NB4 (cell line): Measurements from ENCODE around the gene INSIG1.

Experiments used
- DNase-seq: peaks from one replicate; pipeline ENCODE4 v3.0.0; 2010; ENCODE audit warnings: low read depth
- H3K4me3 ChIP-seq: one replicate; pipeline ENCODE4 v1.5.1; 2011; ENCODE audit warnings: mild to moderate bottlenecking, low read depth, low read length, moderate library complexity
- MYC ChIP-seq: IDR thresholded peaks from 2 replicates; pipeline ENCODE4 v1.6.1; 2011; ENCODE audit warnings: low read depth, low read length
- POLR2A ChIP-seq: IDR thresholded peaks from 2 replicates; pipeline ENCODE4 v1.6.1; 2011; ENCODE audit warnings: mild to moderate bottlenecking; ENCODE audit not compliant: insufficient read length; ENCODE audit errors: extremely low read depth
- TF ChIP-seq, protein P1 (sequence below): IDR thresholded peaks from one replicate; pipeline ENCODE4 v1.5.1; 2012; ENCODE audit warnings: low read depth, low read length
- TF ChIP-seq, protein P2 (sequence below): IDR thresholded peaks from 2 replicates; pipeline ENCODE4 v1.6.1; 2011; ENCODE audit warnings: low read depth, low read length

INSIG1 gene

GRCh38 chr7:155274633-155275355 lies 22.9 kb upstream of the INSIG1 start:
- TF ChIP-seq, protein P1, sequence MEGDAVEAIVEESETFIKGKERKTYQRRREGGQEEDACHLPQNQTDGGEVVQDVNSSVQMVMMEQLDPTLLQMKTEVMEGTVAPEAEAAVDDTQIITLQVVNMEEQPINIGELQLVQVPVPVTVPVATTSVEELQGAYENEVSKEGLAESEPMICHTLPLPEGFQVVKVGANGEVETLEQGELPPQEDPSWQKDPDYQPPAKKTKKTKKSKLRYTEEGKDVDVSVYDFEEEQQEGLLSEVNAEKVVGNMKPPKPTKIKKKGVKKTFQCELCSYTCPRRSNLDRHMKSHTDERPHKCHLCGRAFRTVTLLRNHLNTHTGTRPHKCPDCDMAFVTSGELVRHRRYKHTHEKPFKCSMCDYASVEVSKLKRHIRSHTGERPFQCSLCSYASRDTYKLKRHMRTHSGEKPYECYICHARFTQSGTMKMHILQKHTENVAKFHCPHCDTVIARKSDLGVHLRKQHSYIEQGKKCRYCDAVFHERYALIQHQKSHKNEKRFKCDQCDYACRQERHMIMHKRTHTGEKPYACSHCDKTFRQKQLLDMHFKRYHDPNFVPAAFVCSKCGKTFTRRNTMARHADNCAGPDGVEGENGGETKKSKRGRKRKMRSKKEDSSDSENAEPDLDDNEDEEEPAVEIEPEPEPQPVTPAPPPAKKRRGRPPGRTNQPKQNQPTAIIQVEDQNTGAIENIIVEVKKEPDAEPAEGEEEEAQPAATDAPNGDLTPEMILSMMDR: no peak
- no peak for TF ChIP-seq POLR2A
- no peak overlapping the region for H3K4me3 ChIP-seq
- no peak for DNase-seq

GRCh38 chr7:155276042-155276799 lies 21.5 kb upstream of the INSIG1 start:
- H3K4me3 ChIP-seq: no peak overlapping the region
- TF ChIP-seq MYC: no peak
- TF ChIP-seq, protein P1: no peak
- no peak for TF ChIP-seq POLR2A
- TF ChIP-seq, protein P2, sequence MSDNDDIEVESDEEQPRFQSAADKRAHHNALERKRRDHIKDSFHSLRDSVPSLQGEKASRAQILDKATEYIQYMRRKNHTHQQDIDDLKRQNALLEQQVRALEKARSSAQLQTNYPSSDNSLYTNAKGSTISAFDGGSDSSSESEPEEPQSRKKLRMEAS: no peak
- DNase-seq: no peak

DNA sequence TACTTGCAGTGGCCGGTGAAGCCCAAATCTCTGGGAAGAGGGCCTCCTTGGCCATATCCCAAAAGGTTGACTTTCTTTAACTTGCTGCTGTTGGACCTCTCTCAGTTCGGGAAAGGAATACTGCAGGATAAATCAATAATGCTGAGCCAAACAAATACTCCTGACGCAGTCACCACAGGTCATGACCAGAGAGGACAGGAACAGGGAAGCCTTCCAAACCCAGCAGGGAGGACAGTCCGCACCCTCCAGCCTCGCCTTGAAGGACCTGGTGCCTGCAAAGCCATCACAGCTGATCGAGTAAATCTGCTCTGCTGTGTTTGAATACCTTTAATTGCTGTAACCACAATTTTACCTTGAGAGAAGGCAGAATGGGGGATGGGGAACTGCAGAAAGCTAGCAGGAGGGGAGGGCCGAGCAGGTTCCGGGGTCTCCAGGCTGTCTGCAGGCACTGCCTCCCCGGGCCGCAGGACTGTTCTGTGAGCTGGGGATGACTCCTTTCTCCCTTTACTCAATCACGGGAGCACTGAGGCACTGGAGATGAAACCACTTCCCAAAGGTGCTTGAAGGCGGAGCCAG lies 20.8 kb upstream of the INSIG1 start:
- DNase-seq: no peak
- TF ChIP-seq, protein P1: no peak
- TF ChIP-seq, protein P2: no peak
- TF ChIP-seq MYC: no peak
- TF ChIP-seq POLR2A: no peak
- H3K4me3 ChIP-seq: no peak overlapping the region

DNA sequence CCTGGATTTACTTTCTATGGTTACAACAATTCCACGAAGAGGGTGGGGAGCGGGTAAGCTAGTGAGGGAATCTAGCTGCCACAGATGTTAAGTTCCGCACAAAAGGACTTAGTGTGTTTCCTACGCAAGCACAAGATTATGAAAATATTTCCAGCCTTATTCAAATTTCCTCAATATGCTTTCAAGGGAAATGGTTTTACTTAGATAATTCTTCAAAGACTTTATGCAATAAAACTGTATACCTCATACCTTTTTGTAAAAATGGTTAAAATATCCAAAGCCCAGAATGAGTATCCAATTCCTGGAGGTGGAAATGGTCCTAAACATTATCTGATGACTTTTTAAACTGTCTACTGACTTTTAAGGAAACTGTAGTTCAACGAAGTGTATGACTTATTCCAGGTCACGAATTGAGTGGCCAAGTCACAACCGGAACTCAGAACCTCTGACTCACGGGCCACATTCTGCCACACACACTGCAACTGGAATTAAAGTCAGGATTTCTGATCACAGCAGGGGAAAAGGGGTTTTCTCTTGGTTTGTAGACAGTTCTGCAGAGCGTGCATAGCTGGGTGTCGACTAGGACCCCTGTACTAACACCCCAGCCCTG lies 20.2 kb upstream of the INSIG1 start:
- H3K4me3 ChIP-seq: no peak overlapping the region
- DNase-seq: no peak
- no peak for TF ChIP-seq MYC

DNA sequence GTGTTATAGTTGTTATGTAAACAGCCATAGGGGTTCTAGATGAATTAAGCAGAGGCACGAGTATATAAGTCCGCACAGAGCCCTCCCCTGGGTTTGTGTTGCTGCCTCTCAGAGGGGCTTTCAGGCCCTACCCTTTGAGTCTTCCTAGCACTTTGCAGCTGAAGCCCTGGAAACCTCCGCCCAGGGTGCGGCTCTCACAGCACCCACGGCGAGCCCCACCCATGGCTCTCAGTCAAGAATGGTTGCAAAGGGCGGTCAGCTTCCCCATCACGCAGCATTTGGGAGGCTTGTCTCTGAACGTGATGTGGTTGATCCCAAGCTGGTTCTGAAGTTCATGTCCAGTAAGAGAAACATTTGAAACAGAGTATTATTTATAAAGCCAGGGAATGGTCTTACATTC lies 18.8 kb upstream of the INSIG1 start:
- DNase-seq: no peak
- H3K4me3 ChIP-seq: no peak overlapping the region
- no peak for TF ChIP-seq MYC
- TF ChIP-seq POLR2A: no peak
- TF ChIP-seq, protein P2: no peak
- TF ChIP-seq, protein P1: no peak

- no peak for DNase-seq
- no peak for TF ChIP-seq POLR2A
- no peak overlapping the region for H3K4me3 ChIP-seq
Measured at GRCh38 chr7:155279787-155280445, 17.8 kb upstream of the INSIG1 start.
